Measurements from ENCODE around the gene STAMBP. TPM values are rescaled to one million over a fixed set of nuclear protein-coding genes. Genes with fewer than 3 reads are reported as not detected.

The STAMBP gene
- total and polyA plus RNA-seq, 8 donors = 22.6 to 84.9 (median 33.1) TPM

DNA sequence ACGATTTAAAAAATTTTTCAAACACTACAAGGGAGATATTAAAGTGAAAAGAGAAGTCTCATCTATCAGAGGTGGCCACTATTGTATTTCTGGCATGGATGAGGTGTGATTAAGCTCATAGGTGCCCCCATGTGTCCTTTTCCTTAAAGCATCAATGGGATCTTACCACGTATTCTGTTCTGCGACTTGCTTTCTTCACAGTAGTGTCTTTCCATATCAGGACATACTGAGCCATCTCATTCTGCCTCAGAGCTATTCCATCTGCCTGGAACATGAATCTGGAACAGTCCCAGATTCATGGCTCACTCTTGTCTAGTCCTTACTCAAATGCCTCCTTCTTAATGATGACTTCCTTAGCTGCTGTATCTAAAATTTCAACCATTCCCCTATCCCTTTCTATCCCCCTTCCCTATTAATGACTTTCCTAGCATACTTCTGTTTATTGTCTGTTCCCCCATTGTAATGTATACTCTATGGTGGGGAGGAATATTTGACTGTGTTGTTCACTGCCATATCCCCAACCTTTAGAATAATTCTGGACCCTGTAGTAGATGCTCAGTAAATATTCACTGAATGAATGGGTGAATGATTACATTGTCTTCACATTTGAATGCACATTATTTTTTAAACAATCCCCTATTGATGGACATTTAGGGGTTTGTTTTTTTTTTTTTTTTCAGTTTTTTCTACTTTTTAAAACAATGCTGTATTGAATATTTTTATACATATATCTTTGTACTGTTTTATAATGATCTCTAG is 11.1 kb downstream of the STAMBP start:
- TF ChIP-seq POLR2A (IDR thresholded peaks at IDR 0.05) = no peak
- TF ChIP-seq EP300 (IDR thresholded peaks at IDR 0.05) = no peak
- no peak for TF ChIP-seq POLR2AphosphoS5 (IDR thresholded peaks at IDR 0.05)
- TF ChIP-seq, protein P1, sequence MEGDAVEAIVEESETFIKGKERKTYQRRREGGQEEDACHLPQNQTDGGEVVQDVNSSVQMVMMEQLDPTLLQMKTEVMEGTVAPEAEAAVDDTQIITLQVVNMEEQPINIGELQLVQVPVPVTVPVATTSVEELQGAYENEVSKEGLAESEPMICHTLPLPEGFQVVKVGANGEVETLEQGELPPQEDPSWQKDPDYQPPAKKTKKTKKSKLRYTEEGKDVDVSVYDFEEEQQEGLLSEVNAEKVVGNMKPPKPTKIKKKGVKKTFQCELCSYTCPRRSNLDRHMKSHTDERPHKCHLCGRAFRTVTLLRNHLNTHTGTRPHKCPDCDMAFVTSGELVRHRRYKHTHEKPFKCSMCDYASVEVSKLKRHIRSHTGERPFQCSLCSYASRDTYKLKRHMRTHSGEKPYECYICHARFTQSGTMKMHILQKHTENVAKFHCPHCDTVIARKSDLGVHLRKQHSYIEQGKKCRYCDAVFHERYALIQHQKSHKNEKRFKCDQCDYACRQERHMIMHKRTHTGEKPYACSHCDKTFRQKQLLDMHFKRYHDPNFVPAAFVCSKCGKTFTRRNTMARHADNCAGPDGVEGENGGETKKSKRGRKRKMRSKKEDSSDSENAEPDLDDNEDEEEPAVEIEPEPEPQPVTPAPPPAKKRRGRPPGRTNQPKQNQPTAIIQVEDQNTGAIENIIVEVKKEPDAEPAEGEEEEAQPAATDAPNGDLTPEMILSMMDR (IDR thresholded peaks at IDR 0.05) = no peak
- WGBS, 5 donors = 65 to 84% (median 77%) methylated on average over 3 of the region's 3 CpGs
- Histone ChIP-seq H3K27me3 (no peaks in the 10 kb centered on the region), H3K9me3 (no peaks in the 10 kb centered on the region), H3K4me3 (no peak overlapping the region), H3K4me1 (peaks cover 0 to 52% (median 27%) of the 10 kb centered on the region in 4 donors), H3K36me3 (peaks cover 5 to 57% (median 28%) of the 10 kb centered on the region in 4 donors), H3K27ac (peak overlapping the region in 4 of 5 donors; percentile 62 to 81 (median 70))
- intact Hi-C loops (cut with DNase I; ENCODE audit: low total_unique reads) = loop anchor here (10.0 kb wide), 1 partner anchor 85 kb away; the partner anchor contains the start of gene DGUOK
- no peak for DNase-seq

DNA sequence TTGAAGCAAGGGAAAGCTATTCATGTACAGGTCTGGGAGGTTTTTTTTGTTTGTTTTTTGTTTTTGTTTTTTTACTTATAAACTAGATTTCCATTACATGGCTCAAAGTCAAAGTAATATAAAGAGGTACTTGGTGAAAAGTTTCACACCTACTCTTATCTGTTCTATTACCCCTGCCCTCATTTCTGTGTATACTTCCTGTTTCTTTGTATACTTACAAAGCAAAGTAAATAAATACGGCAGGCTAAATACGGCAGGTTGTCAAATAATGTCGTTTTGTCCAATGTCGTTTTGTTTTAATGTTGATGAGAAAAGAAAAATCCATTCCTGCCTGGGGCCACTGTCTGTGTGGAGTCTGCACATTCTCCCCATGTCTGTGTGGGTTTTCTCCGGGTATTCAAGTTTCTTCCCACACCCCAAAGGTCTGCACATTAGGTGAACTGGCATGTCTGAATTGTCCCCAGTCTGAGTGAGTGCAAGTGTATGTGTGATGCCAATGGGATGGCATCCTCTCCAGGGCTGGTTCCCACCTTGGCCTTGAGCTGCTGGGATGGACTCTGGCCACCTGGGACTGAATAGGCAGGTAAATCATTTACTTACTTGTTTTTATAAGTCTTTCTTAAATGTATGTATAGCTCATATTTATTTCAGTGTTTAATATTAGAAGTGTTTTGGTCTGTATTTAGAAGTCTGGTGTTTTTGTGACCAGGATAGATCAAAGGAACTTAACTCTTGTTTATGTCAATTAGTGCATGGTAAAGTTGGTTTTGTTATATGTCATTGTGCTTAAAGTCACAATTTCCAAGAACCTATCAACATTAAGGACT is 13.4 kb downstream of the STAMBP start:
- peak overlapping the region in 4 of 5 donors; percentile 6 to 66 (median 40) for H3K27ac ChIP-seq
- 28 to 53% (median 40%) methylated on average over 5 of the region's 5 CpGs for WGBS, 5 donors
- DNase-seq = peak in 1 of 2 donors; percentile 67
- H3K27me3 ChIP-seq = no peaks in the 10 kb centered on the region
- peaks cover 0 to 42% (median 17%) of the 10 kb centered on the region in 4 donors for H3K4me1 ChIP-seq
- peaks cover 24 to 61% (median 35%) of the 10 kb centered on the region in 4 donors for H3K36me3 ChIP-seq
- H3K4me3 ChIP-seq = no peak overlapping the region
- TF ChIP-seq POLR2AphosphoS5 (IDR thresholded peaks at IDR 0.05) (no peak), EP300 (IDR thresholded peaks at IDR 0.05) (no peak), POLR2A (IDR thresholded peaks at IDR 0.05) (no peak)
- TF ChIP-seq, protein P1 (IDR thresholded peaks at IDR 0.05) = no peak
- no peaks in the 10 kb centered on the region for H3K9me3 ChIP-seq
- intact Hi-C loops (cut with DNase I; ENCODE audit: low total_unique reads) = no loop called here

DNA sequence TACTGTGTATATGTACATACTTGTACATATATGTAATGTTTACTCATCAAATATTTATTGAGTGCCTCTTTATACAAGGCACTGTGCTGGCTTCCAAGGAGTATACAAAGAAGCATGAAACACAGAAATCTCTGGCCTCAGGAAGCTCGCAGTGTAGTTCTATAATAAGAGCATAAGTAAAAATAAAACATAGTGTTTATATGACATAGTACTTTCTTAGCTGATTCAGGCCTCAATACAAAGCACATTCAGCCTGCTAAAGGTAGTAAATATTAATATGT is 13.9 kb downstream of the STAMBP start:
- H3K27me3 ChIP-seq = no peaks in the 10 kb centered on the region
- 15 to 50% (median 45%) methylated on average over 1 of the region's 1 CpG for WGBS, 5 donors
- intact Hi-C loops (cut with DNase I; ENCODE audit: low total_unique reads) = no loop called here
- peaks cover 30 to 66% (median 40%) of the 10 kb centered on the region in 4 donors for H3K36me3 ChIP-seq
- DNase-seq = peak in 1 of 2 donors; percentile 43
- no peak overlapping the region for H3K4me3 ChIP-seq
- no peak for TF ChIP-seq POLR2AphosphoS5 (IDR thresholded peaks at IDR 0.05)
- no peak for TF ChIP-seq POLR2A (IDR thresholded peaks at IDR 0.05)
- no peak for TF ChIP-seq EP300 (IDR thresholded peaks at IDR 0.05)
- TF ChIP-seq, protein P1 (IDR thresholded peaks at IDR 0.05) = no peak
- H3K27ac ChIP-seq = peak overlapping the region in 4 of 5 donors; percentile 6 to 66 (median 40)
- H3K9me3 ChIP-seq = no peaks in the 10 kb centered on the region
- H3K4me1 ChIP-seq = peaks cover 0 to 41% (median 16%) of the 10 kb centered on the region in 4 donors

DNA sequence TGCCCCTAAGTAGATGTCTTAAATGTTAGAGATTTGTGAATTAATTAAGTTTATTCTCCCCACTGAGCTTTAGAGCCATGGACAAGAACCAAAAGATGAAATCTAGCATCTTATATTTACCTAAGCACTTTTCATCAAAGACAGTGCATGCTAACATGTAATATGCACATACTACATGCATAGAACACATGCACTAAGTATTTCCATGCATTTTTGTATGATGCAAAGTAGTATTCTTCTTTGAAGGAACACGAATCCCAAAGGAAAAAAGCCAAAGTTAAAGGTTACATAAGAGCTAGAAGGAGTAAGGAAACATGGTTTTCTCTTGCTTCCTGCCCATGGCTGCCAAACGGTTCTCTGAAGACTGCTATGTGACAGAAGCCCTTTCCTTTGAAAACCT is 15.3 kb downstream of the STAMBP start:
- Histone ChIP-seq H3K9me3 (no peaks in the 10 kb centered on the region), H3K36me3 (peaks cover 42 to 77% (median 54%) of the 10 kb centered on the region in 4 donors), H3K4me1 (peaks cover 0 to 27% (median 9%) of the 10 kb centered on the region in 4 donors), H3K4me3 (no peak overlapping the region), H3K27ac (peak overlapping the region in 1 of 5 donors; percentile 66), H3K27me3 (no peaks in the 10 kb centered on the region)
- TF ChIP-seq POLR2AphosphoS5 (IDR thresholded peaks at IDR 0.05) (no peak), POLR2A (IDR thresholded peaks at IDR 0.05) (no peak), EP300 (IDR thresholded peaks at IDR 0.05) (no peak)
- TF ChIP-seq, protein P1 (IDR thresholded peaks at IDR 0.05) = no peak
- DNase-seq = no peak
- 56 to 69% (median 63%) methylated on average over 2 of the region's 2 CpGs for WGBS, 5 donors
- intact Hi-C loops (cut with DNase I; ENCODE audit: low total_unique reads) = no loop called here
